Esophagus squamous epithelium (tissue), 4 donors: ENCODE measurements around the gene TPPP.

Experiments
- POLR2A ChIP-seq, 4 donors: fragments of 450-650 bp; IDR thresholded peaks; one replicate each; pipeline ENCODE4 v1.6.1; 2017; ENCODE audit warnings: antibody characterized with exemption in 4 of 4, mild to moderate bottlenecking in 4 of 4, moderate library complexity in 3 of 4
- TF ChIP-seq, protein P1 (sequence below), 6 experiments: fragments of 450-650 bp in 4 of 6; fragments of 200-600 bp in 2 of 6; sonication (generic) in 2 of 6; IDR thresholded peaks; one replicate each; pipeline ENCODE4 v1.5.1; 2016 to 2019; ENCODE audit warnings: antibody characterized with exemption in 6 of 6, mild to moderate bottlenecking in 4 of 6, moderate library complexity in 4 of 6

DNA sequence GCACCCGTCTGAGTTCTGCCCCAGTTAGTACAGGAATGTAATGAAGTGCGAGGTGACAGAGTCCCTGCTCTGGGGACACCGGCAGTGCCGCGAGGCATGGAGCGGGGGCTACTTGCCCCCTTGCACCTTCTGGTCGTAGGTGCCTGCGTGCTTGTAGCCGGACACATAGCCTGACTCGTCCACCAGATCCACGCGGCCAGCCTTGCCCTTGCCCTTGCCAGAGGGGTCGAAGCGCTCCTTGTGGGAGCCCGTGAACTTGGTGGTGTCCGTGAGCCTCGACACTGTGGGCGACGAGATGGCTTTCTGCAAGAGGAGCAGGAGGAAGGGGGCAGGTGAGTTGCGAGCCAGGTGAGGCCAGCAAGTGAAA lies 28.2 kb downstream of the TPPP start:
- TF ChIP-seq, protein P1, sequence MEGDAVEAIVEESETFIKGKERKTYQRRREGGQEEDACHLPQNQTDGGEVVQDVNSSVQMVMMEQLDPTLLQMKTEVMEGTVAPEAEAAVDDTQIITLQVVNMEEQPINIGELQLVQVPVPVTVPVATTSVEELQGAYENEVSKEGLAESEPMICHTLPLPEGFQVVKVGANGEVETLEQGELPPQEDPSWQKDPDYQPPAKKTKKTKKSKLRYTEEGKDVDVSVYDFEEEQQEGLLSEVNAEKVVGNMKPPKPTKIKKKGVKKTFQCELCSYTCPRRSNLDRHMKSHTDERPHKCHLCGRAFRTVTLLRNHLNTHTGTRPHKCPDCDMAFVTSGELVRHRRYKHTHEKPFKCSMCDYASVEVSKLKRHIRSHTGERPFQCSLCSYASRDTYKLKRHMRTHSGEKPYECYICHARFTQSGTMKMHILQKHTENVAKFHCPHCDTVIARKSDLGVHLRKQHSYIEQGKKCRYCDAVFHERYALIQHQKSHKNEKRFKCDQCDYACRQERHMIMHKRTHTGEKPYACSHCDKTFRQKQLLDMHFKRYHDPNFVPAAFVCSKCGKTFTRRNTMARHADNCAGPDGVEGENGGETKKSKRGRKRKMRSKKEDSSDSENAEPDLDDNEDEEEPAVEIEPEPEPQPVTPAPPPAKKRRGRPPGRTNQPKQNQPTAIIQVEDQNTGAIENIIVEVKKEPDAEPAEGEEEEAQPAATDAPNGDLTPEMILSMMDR (IDR thresholded peaks at IDR 0.05) = no peak
- no peak for TF ChIP-seq POLR2A (IDR thresholded peaks at IDR 0.05)
